Large intestine (tissue), 3 donors: ENCODE results near the gene CTCF. TPM values are rescaled to one million over a fixed set of nuclear protein-coding genes. Genes with fewer than 3 reads are reported as not detected.
A peak's percentile ranks its signal among the peaks of the same experiment; 100 is the strongest.

Experiments used
- DNase-seq, 2 donors: peaks; one replicate each; pipeline versions ENCODE4 v3.0.0 to v3.0.0-alpha.2; 2013
- H3K27ac ChIP-seq: one replicate; pipeline ENCODE4 v1.5.1; 2013; ENCODE audit warnings: low read length
- H3K27me3 ChIP-seq: 2 replicates; pipeline ENCODE4 v1.6.1; 2013; ENCODE audit warnings: low read length; ENCODE audit not compliant: control insufficient read depth, insufficient read depth
- H3K36me3 ChIP-seq: 2 replicates; pipeline ENCODE4 v1.6.1; 2013; ENCODE audit warnings: low read length; ENCODE audit not compliant: control insufficient read depth, insufficient read depth
- H3K4me1 ChIP-seq: one replicate; pipeline ENCODE4 v1.6.1; 2013; ENCODE audit warnings: low read length; ENCODE audit not compliant: control insufficient read depth, insufficient read depth
- H3K4me3 ChIP-seq: one replicate; pipeline ENCODE4 v1.5.1; 2013; ENCODE audit warnings: low read length
- H3K9me3 ChIP-seq: one replicate; pipeline ENCODE4 v1.6.1; 2013; ENCODE audit warnings: mild to moderate bottlenecking, low read depth, low read length, moderate library complexity; ENCODE audit not compliant: control insufficient read depth
- WGBS: methylation state at CpG from one replicate; pipeline ENCODE4 v1.1.5; 2013; ENCODE audit warnings: low lambda C conversion rate; ENCODE audit not compliant: insufficient coverage; 5-methylcytosine and 5-hydroxymethylcytosine counted together
- polyA plus RNA-seq: library from polyadenylated mRNA; unstranded; fragments of 120-200 nt; gene quantifications from one replicate; pipeline ENCODE4 v1.2.1, GENCODE V29; 2013

Gene CTCF
- polyA plus RNA-seq, 1 donor = 43.6 TPM

DNA sequence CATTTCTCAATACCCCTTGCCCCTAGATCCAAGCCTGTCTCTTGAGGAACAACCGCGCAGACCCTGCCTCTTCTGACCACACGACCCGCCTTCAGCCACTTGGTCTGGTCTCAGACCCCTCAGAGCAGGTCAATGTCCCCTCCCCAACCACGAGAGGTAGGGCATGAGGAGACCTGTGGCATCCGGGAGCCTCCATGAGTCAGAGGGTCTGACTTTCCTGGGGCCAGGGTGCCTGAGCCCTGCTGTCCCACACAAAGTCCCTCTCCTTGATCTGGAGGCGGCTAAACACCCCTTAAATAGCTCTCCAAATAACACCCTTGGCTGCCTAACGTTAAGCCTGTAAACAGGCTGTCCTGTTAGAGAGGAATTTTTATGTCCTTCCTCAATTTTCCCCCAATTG is 87.7 kb downstream of the CTCF start:
- Histone ChIP-seq H3K4me3 (no peak overlapping the region), H3K27me3 (peaks cover 95% of the 10 kb centered on the region), H3K9me3 (peaks cover 8% of the 10 kb centered on the region), H3K36me3 (no peaks in the 10 kb centered on the region), H3K4me1 (peaks cover 16% of the 10 kb centered on the region), H3K27ac (no peak overlapping the region)
- DNase-seq = no peak
- WGBS = no CpG with 5 or more reads among the region's 8 CpGs

DNA sequence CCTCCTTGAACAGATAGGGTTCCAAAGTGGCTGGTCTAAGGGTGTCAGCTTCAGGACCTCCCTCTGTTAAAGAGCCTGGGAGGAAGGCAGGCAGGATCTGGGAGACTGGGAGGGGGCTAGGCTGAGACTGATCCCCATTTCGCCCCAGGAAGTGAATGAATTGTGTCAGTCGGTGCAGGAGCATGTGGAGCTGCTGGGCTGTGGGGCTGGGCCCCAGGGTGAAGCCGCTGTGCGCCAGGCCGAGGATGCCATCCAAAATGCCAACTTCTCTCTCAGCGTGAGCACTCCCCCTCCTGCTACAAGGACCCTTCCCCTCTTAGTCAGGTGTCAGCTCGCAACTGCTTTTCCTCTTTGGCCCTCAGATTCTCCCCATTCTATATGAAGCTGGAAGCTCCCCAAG is 88.7 kb downstream of the CTCF start:
- WGBS = 90% methylated on average over 2 of the region's 7 CpGs
- no peaks in the 10 kb centered on the region for H3K36me3 ChIP-seq
- peaks cover 16% of the 10 kb centered on the region for H3K4me1 ChIP-seq
- no peak overlapping the region for H3K27ac ChIP-seq
- H3K27me3 ChIP-seq = peaks cover 94% of the 10 kb centered on the region
- H3K4me3 ChIP-seq = no peak overlapping the region
- DNase-seq = no peak
- peaks cover 8% of the 10 kb centered on the region for H3K9me3 ChIP-seq

DNA sequence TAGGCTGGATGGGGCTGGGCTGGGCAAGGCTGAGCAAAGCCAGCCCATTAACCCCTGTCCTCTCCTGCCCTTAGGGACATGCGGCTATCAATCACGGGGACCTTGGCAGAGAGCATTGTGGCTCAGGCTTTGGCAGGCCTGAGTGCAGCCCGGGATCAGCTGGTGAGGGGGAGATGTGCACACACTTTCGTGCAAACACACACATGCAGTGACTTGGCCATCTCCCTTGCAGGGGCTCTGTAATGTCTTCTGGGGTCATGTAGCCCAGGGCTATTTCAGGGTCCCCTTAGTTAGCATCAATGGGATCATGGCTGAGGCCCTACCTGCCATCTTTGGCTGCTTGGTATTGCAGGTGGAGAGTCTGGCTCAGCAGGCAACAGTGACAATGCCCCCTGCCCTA is 89.5 kb downstream of the CTCF start:
- Histone ChIP-seq H3K4me1 (peaks cover 16% of the 10 kb centered on the region), H3K9me3 (peaks cover 8% of the 10 kb centered on the region), H3K4me3 (no peak overlapping the region), H3K27me3 (peaks cover 86% of the 10 kb centered on the region), H3K27ac (no peak overlapping the region), H3K36me3 (no peaks in the 10 kb centered on the region)
- WGBS = no CpG with 5 or more reads among the region's 4 CpGs
- no peak for DNase-seq

DNA sequence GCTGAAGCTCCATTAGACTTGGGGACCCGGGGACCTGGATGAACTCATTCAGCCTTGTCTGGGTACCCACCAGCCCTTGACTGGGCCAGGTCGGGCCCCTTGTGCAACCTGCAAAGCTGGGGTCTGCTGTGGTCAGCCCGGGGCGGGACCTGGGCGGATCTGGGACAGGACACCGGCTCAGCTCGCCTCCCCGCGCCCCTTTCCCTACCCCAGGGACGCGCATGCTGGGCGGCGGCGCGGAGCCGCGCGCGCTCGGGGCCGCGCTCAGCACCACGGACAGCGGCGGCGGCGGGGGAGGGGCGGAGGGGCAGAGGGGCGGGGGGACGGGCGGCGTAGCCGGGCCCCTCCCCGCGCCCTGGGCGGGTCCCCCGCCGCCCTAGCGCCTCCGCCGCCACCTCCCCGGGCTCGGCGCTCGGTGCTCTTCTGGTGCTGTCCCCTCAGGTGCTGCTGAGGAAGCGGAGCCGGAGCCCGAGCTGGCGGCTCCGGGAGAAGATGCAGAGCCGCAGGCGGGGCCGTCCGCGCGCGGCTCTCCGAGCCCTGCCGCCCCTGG is 90.3 kb downstream of the CTCF start:
- H3K4me1 ChIP-seq = peaks cover 16% of the 10 kb centered on the region
- H3K27me3 ChIP-seq = peaks cover 79% of the 10 kb centered on the region
- H3K4me3 ChIP-seq = no peak overlapping the region
- H3K9me3 ChIP-seq = peaks cover 8% of the 10 kb centered on the region
- H3K27ac ChIP-seq = no peak overlapping the region
- WGBS = no CpG with 5 or more reads among the region's 59 CpGs
- peaks cover 5% of the 10 kb centered on the region for H3K36me3 ChIP-seq
- no peak for DNase-seq

- peak overlapping the region; percentile 30 for H3K4me3 ChIP-seq
- peaks cover 10% of the 10 kb centered on the region for H3K36me3 ChIP-seq
- peaks cover 73% of the 10 kb centered on the region for H3K27me3 ChIP-seq
- WGBS = no CpG with 5 or more reads among the region's 68 CpGs
- no peak overlapping the region for H3K27ac ChIP-seq
- peaks cover 16% of the 10 kb centered on the region for H3K4me1 ChIP-seq
- DNase-seq = no peak
- H3K9me3 ChIP-seq = peaks cover 8% of the 10 kb centered on the region
Measured at GRCh38 chr16:67653128-67653788, 90.9 kb downstream of the CTCF start.

DNA sequence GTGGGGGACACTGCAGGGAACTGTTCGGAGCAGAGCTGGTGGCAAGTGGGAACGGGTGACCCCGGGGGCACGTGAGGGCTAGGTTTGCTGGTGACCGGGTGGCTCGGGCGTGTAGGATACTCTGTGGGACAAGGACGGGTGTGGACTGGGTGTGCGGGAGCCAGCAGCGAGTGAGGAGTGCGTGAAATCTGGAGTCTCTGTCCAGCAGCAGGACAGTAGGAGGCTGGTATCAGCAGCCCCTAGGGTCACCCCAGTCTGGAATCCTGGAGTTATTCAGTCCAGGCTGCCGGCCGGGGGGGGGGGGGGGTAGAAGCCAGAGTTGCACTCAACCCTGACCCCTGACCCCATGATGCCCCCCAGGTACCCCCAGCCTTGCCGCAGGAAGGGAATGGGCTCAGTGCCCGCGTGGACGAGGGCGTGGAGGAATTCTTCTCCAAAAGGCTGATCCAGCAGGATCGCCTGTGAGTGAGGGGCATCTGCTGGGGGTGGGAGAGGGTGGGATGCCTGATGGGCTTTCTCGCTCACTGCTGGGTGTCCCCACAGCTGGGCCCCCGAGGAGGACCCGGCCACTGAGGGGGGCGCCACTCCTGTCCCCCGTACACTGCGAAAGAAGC is 91.6 kb downstream of the CTCF start:
- no CpG with 5 or more reads among the region's 25 CpGs for WGBS
- H3K27me3 ChIP-seq = peaks cover 67% of the 10 kb centered on the region
- H3K9me3 ChIP-seq = peaks cover 8% of the 10 kb centered on the region
- H3K4me1 ChIP-seq = peaks cover 18% of the 10 kb centered on the region
- no peak for DNase-seq
- H3K27ac ChIP-seq = no peak overlapping the region
- no peak overlapping the region for H3K4me3 ChIP-seq
- peaks cover 14% of the 10 kb centered on the region for H3K36me3 ChIP-seq

DNA sequence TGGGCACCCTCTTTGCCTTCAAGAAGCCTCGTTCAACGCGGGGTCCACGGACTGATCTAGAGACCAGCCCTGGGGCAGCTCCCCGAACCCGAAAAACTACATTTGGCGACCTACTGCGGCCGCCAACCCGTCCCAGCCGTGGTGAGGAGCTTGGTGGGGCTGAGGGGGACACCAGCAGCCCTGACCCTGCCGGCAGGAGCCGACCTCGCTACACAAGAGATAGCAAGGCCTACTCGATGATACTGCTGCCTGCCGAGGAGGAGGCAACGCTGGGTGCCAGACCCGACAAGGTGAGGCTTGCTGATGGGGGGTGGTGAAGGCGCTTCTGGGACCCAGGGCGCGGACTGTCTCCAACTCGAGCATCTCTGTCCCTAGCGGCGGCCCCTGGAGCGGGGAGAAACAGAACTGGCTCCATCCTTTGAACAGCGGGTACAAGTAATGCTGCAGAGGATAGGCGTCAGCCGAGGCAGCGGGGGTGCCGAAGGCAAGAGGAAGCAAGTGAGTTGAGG is 92.1 kb downstream of the CTCF start:
- Histone ChIP-seq H3K4me3 (no peak overlapping the region), H3K36me3 (peaks cover 14% of the 10 kb centered on the region), H3K27me3 (peaks cover 61% of the 10 kb centered on the region), H3K4me1 (peaks cover 19% of the 10 kb centered on the region), H3K9me3 (peaks cover 5% of the 10 kb centered on the region), H3K27ac (no peak overlapping the region)
- WGBS = 52% methylated on average over 3 of the region's 30 CpGs
- no peak for DNase-seq

DNA sequence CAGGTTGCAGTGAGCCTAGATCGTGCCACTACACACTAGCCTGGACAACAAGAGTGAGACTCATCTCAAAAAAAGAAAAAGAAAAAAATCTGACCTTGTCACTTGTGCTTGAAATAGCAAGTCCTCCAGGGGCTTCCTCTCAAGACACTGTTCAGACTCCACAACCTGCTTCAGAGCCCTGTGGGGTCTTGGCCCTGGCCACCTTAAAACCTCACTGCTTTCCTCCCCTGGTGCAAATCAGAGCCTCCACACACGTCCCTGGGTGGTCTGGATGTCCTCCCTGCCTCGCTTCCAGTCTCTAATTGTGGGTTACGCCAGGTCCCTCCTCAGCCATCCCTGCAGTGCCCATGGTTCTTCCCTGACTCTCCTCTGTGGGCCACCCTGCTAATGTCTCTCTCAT is 93.0 kb downstream of the CTCF start:
- peaks cover 52% of the 10 kb centered on the region for H3K27me3 ChIP-seq
- no peak overlapping the region for H3K27ac ChIP-seq
- H3K9me3 ChIP-seq = peaks cover 2% of the 10 kb centered on the region
- peaks cover 15% of the 10 kb centered on the region for H3K4me1 ChIP-seq
- no peak for DNase-seq
- peaks cover 14% of the 10 kb centered on the region for H3K36me3 ChIP-seq
- WGBS = no CpG with 5 or more reads among the region's 4 CpGs
- H3K4me3 ChIP-seq = no peak overlapping the region

DNA sequence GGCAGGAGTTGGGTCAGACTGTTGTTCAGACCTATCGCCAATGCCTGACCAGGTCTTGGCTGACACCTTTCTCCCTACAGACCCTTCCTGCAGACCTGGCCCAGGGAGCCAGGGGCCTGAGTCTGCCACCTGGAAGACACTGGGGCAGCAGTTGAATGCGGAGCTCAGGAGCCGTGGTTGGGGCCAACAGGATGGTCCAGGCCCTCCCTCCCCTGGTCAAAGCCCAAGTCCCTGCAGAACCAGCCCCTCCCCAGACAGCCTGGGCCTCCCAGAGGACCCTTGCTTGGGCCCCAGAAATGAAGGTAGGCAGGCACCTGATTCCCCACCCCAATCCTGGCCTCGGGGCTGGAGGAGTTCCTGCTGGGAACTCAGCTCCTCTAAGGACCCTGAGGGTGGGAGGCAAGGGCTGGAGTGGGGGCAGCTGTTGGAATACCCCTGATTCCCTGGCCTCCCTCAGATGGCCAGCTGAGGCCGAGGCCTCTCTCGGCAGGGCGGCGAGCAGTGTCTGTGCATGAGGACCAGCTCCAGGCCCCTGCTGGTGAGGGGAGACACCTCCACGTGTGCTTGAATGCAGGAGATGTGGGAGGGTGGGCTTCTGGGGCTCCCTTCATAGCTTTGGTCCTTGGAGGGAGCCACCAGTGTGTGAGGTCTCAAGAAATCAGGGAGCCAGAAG is 94.2 kb downstream of the CTCF start:
- Histone ChIP-seq H3K27me3 (peaks cover 41% of the 10 kb centered on the region), H3K36me3 (peaks cover 14% of the 10 kb centered on the region), H3K9me3 (peaks cover 2% of the 10 kb centered on the region), H3K4me3 (no peak overlapping the region), H3K27ac (no peak overlapping the region), H3K4me1 (peaks cover 21% of the 10 kb centered on the region)
- DNase-seq = no peak
- WGBS = no CpG with 5 or more reads among the region's 9 CpGs

DNA sequence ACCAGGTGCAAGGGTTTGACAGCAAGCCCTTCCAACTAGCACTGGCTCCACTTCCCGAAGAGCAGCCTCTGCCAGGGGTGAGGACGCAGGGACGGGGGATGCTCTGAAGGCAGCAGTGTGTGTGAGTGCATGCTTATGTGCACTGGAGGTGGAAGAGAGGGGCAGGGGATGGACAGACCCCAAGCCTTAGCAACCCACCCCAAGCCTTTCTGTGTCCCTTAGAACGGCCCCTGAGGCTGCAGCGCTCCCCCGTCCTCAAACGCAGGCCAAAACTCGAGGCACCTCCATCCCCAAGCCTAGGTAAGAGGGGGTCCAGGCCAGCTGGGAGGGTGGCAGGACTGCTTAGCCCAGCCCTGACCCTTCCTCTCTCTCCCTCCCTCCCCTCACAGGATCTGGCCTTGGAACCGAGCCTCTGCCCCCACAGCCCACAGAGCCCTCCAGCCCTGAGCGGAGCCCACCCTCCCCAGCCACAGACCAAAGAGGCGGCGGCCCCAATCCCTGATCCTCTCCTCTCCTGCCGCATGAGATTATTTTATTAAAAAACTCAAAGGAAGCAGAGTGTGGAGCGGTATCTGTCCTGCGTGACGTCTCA is 94.8 kb downstream of the CTCF start:
- Histone ChIP-seq H3K27me3 (peaks cover 35% of the 10 kb centered on the region), H3K36me3 (peaks cover 14% of the 10 kb centered on the region), H3K9me3 (no peaks in the 10 kb centered on the region), H3K27ac (no peak overlapping the region), H3K4me1 (peaks cover 24% of the 10 kb centered on the region), H3K4me3 (no peak overlapping the region)
- DNase-seq = no peak
- WGBS = no CpG with 5 or more reads among the region's 16 CpGs
